Measurements from ENCODE around the gene EXOC2. TPM values are rescaled to one million over a fixed set of nuclear protein-coding genes. Genes with fewer than 3 reads are reported as not detected.
A peak's percentile ranks its signal among the peaks of the same experiment; 100 is the strongest.

EXOC2 gene
- total RNA-seq, 2 donors from 2014 or later, result 12.9 to 16.1 TPM

- Histone ChIP-seq H3K36me3 (no peaks in the 10 kb centered on the region), H3K4me3 (peak overlapping the region; percentile 50 to 70), H3K9me3 (no peaks in the 10 kb centered on the region), H3K27ac (peak overlapping the region; percentile 82 to 85), H3K4me1 (peaks cover 0 to 10% of the 10 kb centered on the region in 2 donors), H3K27me3 (no peaks in the 10 kb centered on the region)
- TF ChIP-seq CTCF (IDR thresholded peaks at IDR 0.05), result no peak
- DNase-seq (ENCODE audit: low spot score), result no peak
Observed at GRCh38 chr6:710601-711571, 17.9 kb upstream of the EXOC2 start.

GRCh38 chr6:709471-710056, 16.6 kb upstream of the EXOC2 start:
- no peak for TF ChIP-seq CTCF (IDR thresholded peaks at IDR 0.05)
- H3K4me3 ChIP-seq, result no peak overlapping the region
- H3K9me3 ChIP-seq, result no peaks in the 10 kb centered on the region
- no peak overlapping the region for H3K27ac ChIP-seq
- H3K27me3 ChIP-seq, result no peaks in the 10 kb centered on the region
- H3K36me3 ChIP-seq, result no peaks in the 10 kb centered on the region
- DNase-seq (ENCODE audit: low spot score), result no peak
- H3K4me1 ChIP-seq, result peaks cover 0 to 10% of the 10 kb centered on the region in 2 donors

- Histone ChIP-seq H3K4me3 (no peak overlapping the region), H3K9me3 (no peaks in the 10 kb centered on the region), H3K27ac (no peak overlapping the region), H3K27me3 (no peaks in the 10 kb centered on the region), H3K4me1 (peaks cover 0 to 10% of the 10 kb centered on the region in 2 donors), H3K36me3 (no peaks in the 10 kb centered on the region)
- DNase-seq (ENCODE audit: low spot score), result no peak
- TF ChIP-seq CTCF (IDR thresholded peaks at IDR 0.05), result no peak
Observed at GRCh38 chr6:708237-708598, 15.3 kb upstream of the EXOC2 start.

- H3K4me3 ChIP-seq, result no peak overlapping the region
- peaks cover 0 to 10% of the 10 kb centered on the region in 2 donors for H3K4me1 ChIP-seq
- no peaks in the 10 kb centered on the region for H3K27me3 ChIP-seq
- no peak for TF ChIP-seq CTCF (IDR thresholded peaks at IDR 0.05)
- no peaks in the 10 kb centered on the region for H3K9me3 ChIP-seq
- no peaks in the 10 kb centered on the region for H3K36me3 ChIP-seq
- H3K27ac ChIP-seq, result no peak overlapping the region
- no peak for DNase-seq (ENCODE audit: low spot score)
Observed at GRCh38 chr6:707576-708236, 14.8 kb upstream of the EXOC2 start.

GRCh38 chr6:706819-707381, 14.0 kb upstream of the EXOC2 start:
- Histone ChIP-seq H3K4me3 (no peak overlapping the region), H3K4me1 (peaks cover 0 to 10% of the 10 kb centered on the region in 2 donors), H3K27ac (no peak overlapping the region), H3K9me3 (no peaks in the 10 kb centered on the region), H3K27me3 (no peaks in the 10 kb centered on the region), H3K36me3 (no peaks in the 10 kb centered on the region)
- TF ChIP-seq CTCF (IDR thresholded peaks at IDR 0.05), result no peak
- no peak for DNase-seq (ENCODE audit: low spot score)

Data from right atrium auricular region (tissue), 2 donors.